Measurements from ENCODE around the gene SEPTIN1.
A peak's percentile ranks its signal among the peaks of the same experiment; 100 is the strongest.

SEPTIN1 gene

GRCh38 chr16:30382111-30382881 lies at the start of gene SEPTIN1:
TSS of gene SEPTIN1 (minus strand) at chr16:30382561. CDS start at chr16:30382542, 19 bp downstream.
- peaks cover 2% of the 10 kb centered on the region for H3K4me1 ChIP-seq (ENCODE audit: insufficient read depth, low read length)
- 0 out of 2 replicates have a peak, but pooled peaks cover 4% of the 10 kb centered on the region for H3K36me3 ChIP-seq (ENCODE audit: insufficient read depth, low read depth, low read length)
- no peak within 1 kb of the TSS for H3K4me3 ChIP-seq (ENCODE audit: low read length)
- no peak within 1 kb of the TSS for H3K9ac ChIP-seq (ENCODE audit: low read depth, low read length)
- no peaks in the 10 kb centered on the region for H3K9me3 ChIP-seq (ENCODE audit: insufficient read depth, low read depth, low read length)
- H3K27me3 ChIP-seq (ENCODE audit: insufficient read depth, low read length), result no peaks in the 10 kb centered on the region
- no peak within 1 kb of the TSS for H3K27ac ChIP-seq (ENCODE audit: low read length)

GRCh38 chr16:30430428-30430970 lies 48.1 kb upstream of the SEPTIN1 start:
- Histone ChIP-seq H3K4me3 (ENCODE audit: low read length) (peak overlapping the region; percentile 22; the same call in 1 of the 2 replicates), H3K4me1 (ENCODE audit: insufficient read depth, low read length) (no peaks in the 10 kb centered on the region; the same call in 1 of the 2 replicates), H3K27ac (ENCODE audit: low read length) (no peak overlapping the region), H3K9ac (ENCODE audit: low read depth, low read length) (peak overlapping the region; percentile 44; the same call in 1 of the 2 replicates), H3K9me3 (ENCODE audit: insufficient read depth, low read depth, low read length) (no peaks in the 10 kb centered on the region; the same call in 1 of the 2 replicates), H3K27me3 (ENCODE audit: insufficient read depth, low read length) (0 out of 2 replicates have a peak, but pooled peaks cover 7% of the 10 kb centered on the region), H3K36me3 (ENCODE audit: insufficient read depth, low read depth, low read length) (peaks cover 17% of the 10 kb centered on the region)

GRCh38 chr16:30429678-30430427 lies 47.5 kb upstream of the SEPTIN1 start, which contains the start of gene DCTPP1:
TSS of gene DCTPP1 (minus strand) at chr16:30430030. CDS start at chr16:30429980, 50 bp downstream.
- H3K27ac ChIP-seq (ENCODE audit: low read length), result no peak within 1 kb of the TSS
- no peaks in the 10 kb centered on the region; the same call in 1 of the 2 replicates for H3K4me1 ChIP-seq (ENCODE audit: insufficient read depth, low read length)
- peak within 1 kb of the TSS; percentile 75 for H3K4me3 ChIP-seq (ENCODE audit: low read length)

GRCh38 chr16:30429418-30429677 lies 47.0 kb upstream of the SEPTIN1 start:
- no peaks in the 10 kb centered on the region for H3K9me3 ChIP-seq (ENCODE audit: insufficient read depth, low read depth, low read length)
- no peaks in the 10 kb centered on the region; the same call in 1 of the 2 replicates for H3K4me1 ChIP-seq (ENCODE audit: insufficient read depth, low read length)
- peak overlapping the region; percentile 75 for H3K4me3 ChIP-seq (ENCODE audit: low read length)
- H3K27ac ChIP-seq (ENCODE audit: low read length), result no peak overlapping the region
- H3K27me3 ChIP-seq (ENCODE audit: insufficient read depth, low read length), result 0 out of 2 replicates have a peak, but pooled peaks cover 7% of the 10 kb centered on the region
- H3K9ac ChIP-seq (ENCODE audit: low read depth, low read length), result peak overlapping the region; percentile 68; the same call in 1 of the 2 replicates
- H3K36me3 ChIP-seq (ENCODE audit: insufficient read depth, low read depth, low read length), result peaks cover 24% of the 10 kb centered on the region

More at GRCh38 chr16:30429678-30430427, 47.5 kb upstream of the SEPTIN1 start, which contains the start of gene DCTPP1:
- peaks cover 19% of the 10 kb centered on the region for H3K36me3 ChIP-seq (ENCODE audit: insufficient read depth, low read depth, low read length)
- peak within 1 kb of the TSS; percentile 68 for H3K9ac ChIP-seq (ENCODE audit: low read depth, low read length)
- 0 out of 2 replicates have a peak, but pooled peaks cover 7% of the 10 kb centered on the region for H3K27me3 ChIP-seq (ENCODE audit: insufficient read depth, low read length)
- H3K9me3 ChIP-seq (ENCODE audit: insufficient read depth, low read depth, low read length), result no peaks in the 10 kb centered on the region

GRCh38 chr16:30428055-30428454 lies 45.7 kb upstream of the SEPTIN1 start:
- Histone ChIP-seq H3K36me3 (ENCODE audit: insufficient read depth, low read depth, low read length) (peaks cover 36% of the 10 kb centered on the region), H3K27ac (ENCODE audit: low read length) (no peak overlapping the region), H3K9me3 (ENCODE audit: insufficient read depth, low read depth, low read length) (no peaks in the 10 kb centered on the region), H3K9ac (ENCODE audit: low read depth, low read length) (no peak overlapping the region), H3K4me1 (ENCODE audit: insufficient read depth, low read length) (no peaks in the 10 kb centered on the region; the same call in 1 of the 2 replicates), H3K27me3 (ENCODE audit: insufficient read depth, low read length) (no peaks in the 10 kb centered on the region), H3K4me3 (ENCODE audit: low read length) (no peak overlapping the region)

- no peaks in the 10 kb centered on the region for H3K27me3 ChIP-seq (ENCODE audit: insufficient read depth, low read length)
- H3K36me3 ChIP-seq (ENCODE audit: insufficient read depth, low read depth, low read length), result peaks cover 41% of the 10 kb centered on the region
- no peaks in the 10 kb centered on the region for H3K4me1 ChIP-seq (ENCODE audit: insufficient read depth, low read length)
- no peak overlapping the region for H3K9ac ChIP-seq (ENCODE audit: low read depth, low read length)
- no peak overlapping the region for H3K27ac ChIP-seq (ENCODE audit: low read length)
- no peaks in the 10 kb centered on the region for H3K9me3 ChIP-seq (ENCODE audit: insufficient read depth, low read depth, low read length)
- H3K4me3 ChIP-seq (ENCODE audit: low read length), result no peak overlapping the region
These were observed 38.6 kb upstream of the SEPTIN1 start for GRCh38 chr16:30421010-30421409.

- Histone ChIP-seq H3K27me3 (ENCODE audit: insufficient read depth, low read length) (no peaks in the 10 kb centered on the region), H3K36me3 (ENCODE audit: insufficient read depth, low read depth, low read length) (peaks cover 30% of the 10 kb centered on the region), H3K4me1 (ENCODE audit: insufficient read depth, low read length) (no peaks in the 10 kb centered on the region), H3K4me3 (ENCODE audit: low read length) (peak overlapping the region; percentile 64; the same call in 1 of the 2 replicates), H3K27ac (ENCODE audit: low read length) (no peak overlapping the region), H3K9ac (ENCODE audit: low read depth, low read length) (peak overlapping the region; percentile 56; the same call in 1 of the 2 replicates), H3K9me3 (ENCODE audit: insufficient read depth, low read depth, low read length) (no peaks in the 10 kb centered on the region)
These were observed 36.2 kb upstream of the SEPTIN1 start for GRCh38 chr16:30418350-30419181.

- H3K9ac ChIP-seq (ENCODE audit: low read depth, low read length), result peak overlapping the region; percentile 56
These were observed 35.4 kb upstream of the SEPTIN1 start for GRCh38 chr16:30417529-30418349.

GRCh38 chr16:30416624-30417528 lies 34.5 kb upstream of the SEPTIN1 start:
- H3K27ac ChIP-seq (ENCODE audit: low read length), result no peak overlapping the region
- peak overlapping the region; percentile 56; the same call in 1 of the 2 replicates for H3K9ac ChIP-seq (ENCODE audit: low read depth, low read length)
- H3K36me3 ChIP-seq (ENCODE audit: insufficient read depth, low read depth, low read length), result peaks cover 34% of the 10 kb centered on the region
- H3K9me3 ChIP-seq (ENCODE audit: insufficient read depth, low read depth, low read length), result no peaks in the 10 kb centered on the region
- H3K27me3 ChIP-seq (ENCODE audit: insufficient read depth, low read length), result no peaks in the 10 kb centered on the region
- H3K4me1 ChIP-seq (ENCODE audit: insufficient read depth, low read length), result no peaks in the 10 kb centered on the region
- H3K4me3 ChIP-seq (ENCODE audit: low read length), result peak overlapping the region; percentile 64; the same call in 1 of the 2 replicates

More at GRCh38 chr16:30417529-30418349, 35.4 kb upstream of the SEPTIN1 start:
- Histone ChIP-seq H3K9me3 (ENCODE audit: insufficient read depth, low read depth, low read length) (no peaks in the 10 kb centered on the region), H3K27me3 (ENCODE audit: insufficient read depth, low read length) (no peaks in the 10 kb centered on the region), H3K4me1 (ENCODE audit: insufficient read depth, low read length) (no peaks in the 10 kb centered on the region), H3K4me3 (ENCODE audit: low read length) (peak overlapping the region; percentile 64; the same call in 1 of the 2 replicates), H3K36me3 (ENCODE audit: insufficient read depth, low read depth, low read length) (peaks cover 34% of the 10 kb centered on the region), H3K27ac (ENCODE audit: low read length) (no peak overlapping the region)
